Skin epidermis (tissue), 12 donors: ENCODE measurements around the gene KCNB1.

Experiments
- H3K27ac ChIP-seq, 21 experiments: fragments of 200-600 bp; sonication (generic) in 11 of 21; one replicate each; pipeline ENCODE4 v1.5.0; 2020; ENCODE audit warnings: mild to moderate bottlenecking in 3 of 21, inconsistent platforms in 2 of 21, moderate library complexity in 2 of 21
- H3K4me3 ChIP-seq, 7 experiments: fragments of 200-600 bp; sonication (generic) in 2 of 7; one replicate each; pipeline ENCODE4 v1.5.0; 2020; ENCODE audit warnings: inconsistent platforms in 2 of 7, mild to moderate bottlenecking in 2 of 7, moderate library complexity in 1 of 7

KCNB1 gene

GRCh38 chr20:49375170-49375569, 107.3 kb downstream of the KCNB1 start:
- Histone ChIP-seq H3K27ac (no peak overlapping the region), H3K4me3 (no peak overlapping the region)

- H3K4me3 ChIP-seq, result no peak overlapping the region
- H3K27ac ChIP-seq, result no peak overlapping the region
Measured at GRCh38 chr20:49372095-49372734, 110.3 kb downstream of the KCNB1 start.

- H3K4me3 ChIP-seq, result no peak overlapping the region
- no peak overlapping the region for H3K27ac ChIP-seq
Measured at GRCh38 chr20:49368596-49368995, 113.9 kb downstream of the KCNB1 start.

GRCh38 chr20:49367113-49367512, 115.4 kb downstream of the KCNB1 start:
- Histone ChIP-seq H3K4me3 (no peak overlapping the region), H3K27ac (no peak overlapping the region)

- Histone ChIP-seq H3K27ac (no peak overlapping the region), H3K4me3 (no peak overlapping the region)
Measured at GRCh38 chr20:49366687-49367086, 115.8 kb downstream of the KCNB1 start.

GRCh38 chr20:49361862-49362660, 120.4 kb downstream of the KCNB1 start:
- H3K27ac ChIP-seq, result no peak overlapping the region
- no peak overlapping the region for H3K4me3 ChIP-seq

GRCh38 chr20:49360242-49360968, 122.1 kb downstream of the KCNB1 start:
- H3K27ac ChIP-seq, result no peak overlapping the region
- no peak overlapping the region for H3K4me3 ChIP-seq

- H3K4me3 ChIP-seq, result no peak overlapping the region
- no peak overlapping the region for H3K27ac ChIP-seq
Measured at GRCh38 chr20:49356676-49357075, 125.8 kb downstream of the KCNB1 start.

GRCh38 chr20:49354673-49355072, 127.8 kb downstream of the KCNB1 start:
- Histone ChIP-seq H3K4me3 (no peak overlapping the region), H3K27ac (no peak overlapping the region)

- H3K27ac ChIP-seq, result no peak overlapping the region
- H3K4me3 ChIP-seq, result no peak overlapping the region
Measured at GRCh38 chr20:49353348-49353747, 129.1 kb downstream of the KCNB1 start.

- H3K27ac ChIP-seq, result no peak overlapping the region
Measured at GRCh38 chr20:49352751-49353150, 129.7 kb downstream of the KCNB1 start.

GRCh38 chr20:49351775-49352174, 130.7 kb downstream of the KCNB1 start:
- H3K4me3 ChIP-seq, result no peak overlapping the region
- H3K27ac ChIP-seq, result no peak overlapping the region

More at GRCh38 chr20:49352751-49353150, 129.7 kb downstream of the KCNB1 start:
- H3K4me3 ChIP-seq, result no peak overlapping the region

GRCh38 chr20:49349694-49350252, 132.7 kb downstream of the KCNB1 start:
- peak overlapping the region in 1 of 21 experiments; percentile 74 for H3K27ac ChIP-seq
- no peak overlapping the region for H3K4me3 ChIP-seq

- H3K4me3 ChIP-seq, result no peak overlapping the region
- no peak overlapping the region for H3K27ac ChIP-seq
Measured at GRCh38 chr20:49349078-49349477, 133.4 kb downstream of the KCNB1 start.

- H3K27ac ChIP-seq, result no peak overlapping the region
Measured at GRCh38 chr20:49348563-49348962, 133.9 kb downstream of the KCNB1 start.

GRCh38 chr20:49347156-49347555, 135.3 kb downstream of the KCNB1 start:
- H3K27ac ChIP-seq, result no peak overlapping the region
- no peak overlapping the region for H3K4me3 ChIP-seq

More at GRCh38 chr20:49348563-49348962, 133.9 kb downstream of the KCNB1 start:
- H3K4me3 ChIP-seq, result no peak overlapping the region

GRCh38 chr20:49346682-49347081, 135.8 kb downstream of the KCNB1 start:
- no peak overlapping the region for H3K4me3 ChIP-seq
- H3K27ac ChIP-seq, result no peak overlapping the region

- peak overlapping the region in 13 of 21 experiments; percentile 22 to 83 (median 51) for H3K27ac ChIP-seq
- no peak overlapping the region for H3K4me3 ChIP-seq
Measured at GRCh38 chr20:49345524-49345923, 136.9 kb downstream of the KCNB1 start.

GRCh38 chr20:49344975-49345374, 137.5 kb downstream of the KCNB1 start:
- no peak overlapping the region for H3K4me3 ChIP-seq
- peak overlapping the region in 13 of 21 experiments; percentile 22 to 83 (median 51) for H3K27ac ChIP-seq

- H3K4me3 ChIP-seq, result no peak overlapping the region
- no peak overlapping the region for H3K27ac ChIP-seq
Measured at GRCh38 chr20:49344140-49344539, 138.3 kb downstream of the KCNB1 start.
